Esophagus muscularis mucosa (tissue), 4 donors: ENCODE results near the gene GTF2IRD1. TPM values are rescaled to one million over a fixed set of nuclear protein-coding genes. Genes with fewer than 3 reads are reported as not detected.

Source experiments
- DNase-seq: peaks from one replicate; pipeline ENCODE4 v3.0.0-alpha.2; 2017; ENCODE audit errors: extremely low spot score
- H3K27ac ChIP-seq, 4 donors: fragments of 200-600 bp; sonication (generic); replicated peaks in 1 of 4; 1 replicate in 3 of 4; 2 replicates in 1 of 4; pipeline ENCODE4 v1.5.1; 2016 to 2019; ENCODE audit warnings: mild to moderate bottlenecking in 1 of 4
- H3K27me3 ChIP-seq, 4 donors: fragments of 200-600 bp; sonication (generic); one replicate each; pipeline versions ENCODE4 v1.5.1 to v1.6.0; 2016 to 2019
- H3K36me3 ChIP-seq, 4 donors: fragments of 200-600 bp; sonication (generic); one replicate each; pipeline ENCODE4 v1.5.1; 2016 to 2019
- H3K4me1 ChIP-seq, 4 donors: fragments of 200-600 bp; sonication (generic); one replicate each; pipeline ENCODE4 v1.5.1; 2016 to 2019
- H3K4me3 ChIP-seq, 4 donors: fragments of 200-600 bp; sonication (generic); 1 replicate in 2 of 4; 2 replicates in 2 of 4; pipeline ENCODE4 v1.5.1; 2016 to 2019; ENCODE audit warnings: mild to moderate bottlenecking in 4 of 4, moderate library complexity in 1 of 4
- H3K9me3 ChIP-seq, 4 donors: fragments of 200-600 bp; sonication (generic); 1 replicate in 3 of 4; 2 replicates in 1 of 4; pipeline ENCODE4 v1.5.1; 2016 to 2019
- EP300 ChIP-seq: sonication (generic); formaldehyde crosslinking; IDR thresholded peaks from one replicate; pipeline ENCODE4 v1.6.1; 2017; ENCODE audit warnings: antibody characterized with exemption
- POLR2A ChIP-seq: fragments of 450-650 bp; IDR thresholded peaks from one replicate; pipeline ENCODE4 v1.6.1; 2017; ENCODE audit warnings: antibody characterized with exemption, moderate library complexity, mild to moderate bottlenecking, low read depth
- POLR2AphosphoS5 ChIP-seq, 2 donors: sonication (generic); formaldehyde crosslinking; IDR thresholded peaks; one replicate each; pipeline ENCODE4 v1.6.1; 2017; ENCODE audit warnings: antibody characterized with exemption in 2 of 2
- WGBS: methylation state at CpG from one replicate; pipeline ENCODE4 v1.1.5; 2018; 5-methylcytosine and 5-hydroxymethylcytosine counted together
- intact Hi-C: fragments of 100-400 bp; cut with DNase I; formaldehyde crosslinking; loops from one replicate; pipeline ENCODE4 v1.15.1; 2023
- total RNA-seq, 4 donors: library from RNA; depleted of rRNA; stranded (reverse); fragments of >200 nt; gene quantifications; one replicate each; pipeline versions ENCODE4 v1.1.0 to v1.2.1, GENCODE V29; 2016
- TF ChIP-seq, protein P1 (sequence below), 3 experiments: fragments of 200-600 bp in 2 of 3; fragments of 450-650 bp in 1 of 3; sonication (generic) in 2 of 3; IDR thresholded peaks; one replicate each; pipeline ENCODE4 v1.5.1; 2017 to 2019; ENCODE audit warnings: antibody characterized with exemption in 3 of 3, mild to moderate bottlenecking in 2 of 3, moderate library complexity in 1 of 3

The GTF2IRD1 gene
- total RNA-seq, 4 donors from 2014 or later, result 20.8 to 24.0 (median 22.0) TPM

DNA sequence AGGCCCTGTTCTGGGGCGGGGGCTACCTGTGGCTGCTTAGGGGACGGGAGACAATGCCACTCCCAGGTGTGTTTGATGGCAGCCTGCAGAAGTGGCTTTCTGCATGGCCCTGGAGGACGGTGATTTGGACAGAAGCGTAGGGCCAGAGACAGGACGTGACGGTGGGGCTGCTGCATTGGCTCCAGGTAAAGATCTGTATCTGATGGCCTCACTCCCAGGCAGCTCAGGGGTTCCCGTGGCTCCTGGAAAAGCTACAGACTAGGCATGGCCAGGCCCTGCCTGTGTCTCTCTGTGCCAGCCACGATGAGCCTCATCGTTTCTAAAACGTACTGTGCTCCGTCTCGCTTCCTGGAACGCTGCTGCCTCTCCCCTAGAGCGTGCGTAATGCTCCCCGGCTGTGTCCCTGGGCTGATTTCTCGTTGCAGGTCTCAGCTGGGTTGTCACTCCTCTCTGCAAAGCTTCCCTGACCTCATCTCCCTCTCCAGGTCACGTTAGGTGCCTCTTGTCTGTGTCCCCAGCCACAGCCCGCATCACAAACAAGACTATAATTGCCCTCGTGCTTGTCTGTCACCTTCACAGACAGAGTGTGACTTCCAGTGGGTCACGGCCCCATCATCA is 12.6 kb downstream of the GTF2IRD1 start:
- peak; percentile 67 to 75 for TF ChIP-seq POLR2AphosphoS5 (IDR thresholded peaks at IDR 0.05)
- peak; percentile 89 for TF ChIP-seq EP300
- TF ChIP-seq, protein P1, sequence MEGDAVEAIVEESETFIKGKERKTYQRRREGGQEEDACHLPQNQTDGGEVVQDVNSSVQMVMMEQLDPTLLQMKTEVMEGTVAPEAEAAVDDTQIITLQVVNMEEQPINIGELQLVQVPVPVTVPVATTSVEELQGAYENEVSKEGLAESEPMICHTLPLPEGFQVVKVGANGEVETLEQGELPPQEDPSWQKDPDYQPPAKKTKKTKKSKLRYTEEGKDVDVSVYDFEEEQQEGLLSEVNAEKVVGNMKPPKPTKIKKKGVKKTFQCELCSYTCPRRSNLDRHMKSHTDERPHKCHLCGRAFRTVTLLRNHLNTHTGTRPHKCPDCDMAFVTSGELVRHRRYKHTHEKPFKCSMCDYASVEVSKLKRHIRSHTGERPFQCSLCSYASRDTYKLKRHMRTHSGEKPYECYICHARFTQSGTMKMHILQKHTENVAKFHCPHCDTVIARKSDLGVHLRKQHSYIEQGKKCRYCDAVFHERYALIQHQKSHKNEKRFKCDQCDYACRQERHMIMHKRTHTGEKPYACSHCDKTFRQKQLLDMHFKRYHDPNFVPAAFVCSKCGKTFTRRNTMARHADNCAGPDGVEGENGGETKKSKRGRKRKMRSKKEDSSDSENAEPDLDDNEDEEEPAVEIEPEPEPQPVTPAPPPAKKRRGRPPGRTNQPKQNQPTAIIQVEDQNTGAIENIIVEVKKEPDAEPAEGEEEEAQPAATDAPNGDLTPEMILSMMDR (IDR thresholded peaks at IDR 0.05), result no peak
- Histone ChIP-seq H3K27ac (peak overlapping the region; percentile 75 to 82 (median 78)), H3K4me1 (peaks cover 24 to 32% (median 28%) of the 10 kb centered on the region in 4 donors), H3K4me3 (no peak overlapping the region), H3K9me3 (no peaks in the 10 kb centered on the region), H3K36me3 (no peaks in the 10 kb centered on the region), H3K27me3 (no peaks in the 10 kb centered on the region)
- intact Hi-C loops, result no loop called here
- WGBS, result 59% methylated on average over 21 of the region's 21 CpGs
- DNase-seq, result no peak

DNA sequence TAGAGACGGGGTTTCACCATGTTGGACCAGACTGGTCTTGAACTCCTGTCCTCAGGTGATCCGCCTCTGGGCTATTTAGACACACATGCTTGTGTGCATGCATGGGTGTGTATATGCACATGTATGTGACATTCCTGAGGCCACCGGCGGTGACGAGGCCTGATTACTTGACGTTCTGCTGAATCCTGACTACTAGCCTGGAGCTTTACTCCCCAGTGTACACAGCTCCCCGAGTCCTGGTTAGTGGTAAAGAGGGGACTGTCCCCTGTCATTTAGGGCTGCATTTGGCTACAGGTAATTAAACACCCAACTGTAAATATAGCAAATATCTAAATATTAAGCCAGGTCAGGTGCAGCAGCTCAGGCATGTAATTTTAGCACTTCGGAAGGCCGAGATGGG is 14.2 kb downstream of the GTF2IRD1 start:
- no peaks in the 10 kb centered on the region for H3K36me3 ChIP-seq
- intact Hi-C loops, result no loop called here

DNA sequence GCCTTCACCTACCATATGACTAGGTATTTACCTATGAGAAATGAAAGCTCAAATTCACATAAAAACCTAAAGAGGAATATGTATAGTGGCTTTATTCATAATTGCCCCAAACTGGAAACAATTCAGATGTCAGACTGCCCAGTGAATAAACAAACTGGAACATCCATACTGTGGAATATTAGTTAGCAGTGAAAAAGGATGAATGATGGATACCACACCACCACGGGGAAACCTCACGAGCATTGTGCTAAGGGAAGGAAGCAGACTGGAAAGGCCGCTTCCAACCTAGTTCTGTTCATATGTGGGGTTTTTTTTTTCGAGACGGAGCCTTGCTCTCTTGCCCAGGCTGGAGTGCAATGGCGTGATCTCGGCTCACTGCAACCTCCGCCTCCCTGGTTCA is 16.8 kb downstream of the GTF2IRD1 start:
- no peaks in the 10 kb centered on the region for H3K36me3 ChIP-seq
- peaks cover 22 to 45% (median 39%) of the 10 kb centered on the region in 4 donors for H3K4me1 ChIP-seq
- intact Hi-C loops, result no loop called here
- TF ChIP-seq POLR2A (no peak), EP300 (no peak), POLR2AphosphoS5 (IDR thresholded peaks at IDR 0.05) (no peak)
- TF ChIP-seq, protein P1 (IDR thresholded peaks at IDR 0.05), result no peak
- no peaks in the 10 kb centered on the region for H3K27me3 ChIP-seq
- no peaks in the 10 kb centered on the region for H3K9me3 ChIP-seq
- 99% methylated on average over 8 of the region's 8 CpGs for WGBS
- H3K27ac ChIP-seq, result no peak overlapping the region
- H3K4me3 ChIP-seq, result no peak overlapping the region
- DNase-seq, result no peak

More for the DNA sequence above, 14.2 kb downstream of the GTF2IRD1 start:
- no peak for DNase-seq
- Histone ChIP-seq H3K4me1 (peaks cover 25 to 38% (median 30%) of the 10 kb centered on the region in 4 donors), H3K27me3 (no peaks in the 10 kb centered on the region), H3K9me3 (no peaks in the 10 kb centered on the region), H3K4me3 (no peak overlapping the region), H3K27ac (peak overlapping the region; percentile 75 to 82 (median 78))
- TF ChIP-seq POLR2A (no peak), POLR2AphosphoS5 (IDR thresholded peaks at IDR 0.05) (no peak), EP300 (no peak)
- TF ChIP-seq, protein P1 (IDR thresholded peaks at IDR 0.05), result no peak
- WGBS, result 90% methylated on average over 8 of the region's 9 CpGs

DNA sequence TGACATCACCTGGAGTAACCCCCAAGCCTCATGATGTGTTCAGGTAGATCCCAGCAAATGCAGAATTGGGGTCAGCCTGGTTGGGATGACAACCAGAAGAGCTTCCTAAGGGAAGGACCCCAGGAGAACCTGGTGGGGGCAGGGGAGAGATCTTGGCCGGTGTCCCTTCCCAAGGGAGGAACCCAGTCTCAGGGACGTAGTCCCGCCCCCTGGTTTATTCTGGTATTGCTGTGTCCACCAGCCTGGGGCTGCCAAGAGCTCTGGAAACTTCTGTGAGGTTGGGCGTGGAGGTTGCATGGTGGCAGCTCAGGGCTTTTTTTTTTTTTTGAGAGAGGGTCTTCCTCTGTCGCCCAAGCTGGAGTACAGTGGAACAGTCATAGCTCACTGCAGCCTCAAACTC is 19.4 kb downstream of the GTF2IRD1 start:
- Histone ChIP-seq H3K27me3 (no peaks in the 10 kb centered on the region), H3K9me3 (no peaks in the 10 kb centered on the region), H3K36me3 (no peaks in the 10 kb centered on the region), H3K27ac (peak overlapping the region in 3 of 4 donors; percentile 3 to 47 (median 33)), H3K4me1 (peaks cover 28 to 47% (median 42%) of the 10 kb centered on the region in 4 donors), H3K4me3 (no peak overlapping the region)
- 66% methylated on average over 5 of the region's 5 CpGs for WGBS
- TF ChIP-seq POLR2AphosphoS5 (IDR thresholded peaks at IDR 0.05) (no peak), POLR2A (no peak), EP300 (no peak)
- TF ChIP-seq, protein P1 (IDR thresholded peaks at IDR 0.05), result no peak
- no peak for DNase-seq
- intact Hi-C loops, result no loop called here
